Lung (tissue), 12 donors: ENCODE results near the gene ZBTB21. TPM values are rescaled to one million over a fixed set of nuclear protein-coding genes. Genes with fewer than 3 reads are reported as not detected.

Experiments used
- ATAC-seq: fragments of 200-7000 bp; cut with Tn5 transposase; one replicate; pipeline ENCODE4 v1.9.1; 2020; ENCODE audit warnings: moderate number of reproducible peaks; ENCODE audit not compliant: insufficient read depth, low FRiP score
- DNase-seq, 3 donors: peaks; one replicate each; pipeline ENCODE4 v3.0.0-alpha.2; 2013 to 2017
- H3K27ac ChIP-seq, 2 donors: one replicate each; pipeline ENCODE4 v1.5.1; 2013; ENCODE audit warnings: mild to moderate bottlenecking in 2 of 2, moderate library complexity in 2 of 2, control low read depth in 1 of 2, inconsistent platforms in 1 of 2, low read depth in 1 of 2, low read length in 1 of 2
- H3K27me3 ChIP-seq, 3 donors: one replicate each; pipeline ENCODE4 v1.5.1; 2013; ENCODE audit warnings: low read length in 2 of 3; ENCODE audit not compliant: control insufficient read depth in 3 of 3, insufficient read depth in 3 of 3
- H3K36me3 ChIP-seq, 4 donors: one replicate each; pipeline ENCODE4 v1.5.1; 2013; ENCODE audit warnings: low read length in 4 of 4, mild to moderate bottlenecking in 1 of 4, moderate library complexity in 1 of 4; ENCODE audit not compliant: control insufficient read depth in 4 of 4, insufficient read depth in 4 of 4
- H3K4me1 ChIP-seq, 5 donors: one replicate each; pipeline ENCODE4 v1.5.1; 2013; ENCODE audit warnings: low read length in 5 of 5, mild to moderate bottlenecking in 2 of 5, moderate library complexity in 1 of 5; ENCODE audit not compliant: control insufficient read depth in 5 of 5, insufficient read depth in 5 of 5
- H3K4me3 ChIP-seq: one replicate; pipeline ENCODE4 v1.5.1; 2013; ENCODE audit warnings: mild to moderate bottlenecking, control low read depth, moderate library complexity
- H3K9ac ChIP-seq, 2 donors: one replicate each; pipeline ENCODE4 v1.5.1; 2013; ENCODE audit warnings: low read length in 2 of 2, control low read depth in 1 of 2; ENCODE audit not compliant: insufficient read depth in 1 of 2
- H3K9me3 ChIP-seq, 4 donors: one replicate each; pipeline ENCODE4 v1.5.1; 2013; ENCODE audit warnings: low read length in 3 of 4, mild to moderate bottlenecking in 1 of 4, moderate library complexity in 1 of 4; ENCODE audit not compliant: control insufficient read depth in 4 of 4, insufficient read depth in 3 of 4
- CTCF ChIP-seq: IDR thresholded peaks from 2 replicates; pipeline ENCODE4 v1.5.1; 2012; ENCODE audit warnings: mild to moderate bottlenecking; ENCODE audit errors: control extremely low read depth, extremely low read depth
- WGBS, 2 donors: extraction: QIAGEN DNeasy Blood & Tissue Kit; methylation state at CpG; one replicate each; pipeline ENCODE4 v1.1.7; 2013; 5-methylcytosine and 5-hydroxymethylcytosine counted together
- polyA plus RNA-seq, 2 donors: library from polyadenylated mRNA; stranded (reverse); fragments of 200-250 nt; gene quantifications; one replicate each; pipeline ENCODE4 v1.2.1, GENCODE V29; 2013
- total RNA-seq, 2 donors: library from RNA; depleted of rRNA in 1 of 2; stranded (reverse); fragments of >200 nt in 1 of 2; gene quantifications; one replicate each; pipeline ENCODE4 v1.2.1, GENCODE V29; 2014 to 2021
- donor health status: control.
- donor health status: control.
- donor health status: Bipolar disorder and iron deficiency.
- donor health status: healthy.
- donor health status: DM: yes; HTN: yes; CAD: no.

ZBTB21 gene
- total and polyA plus RNA-seq, 4 donors = 3.2 to 15.4 (median 7.5) TPM

- ATAC-seq = no peak
- no peak for DNase-seq
- no peak overlapping the region for H3K27ac ChIP-seq
- no peak overlapping the region for H3K9ac ChIP-seq
- no peaks in the 10 kb centered on the region for H3K36me3 ChIP-seq
- H3K27me3 ChIP-seq = no peaks in the 10 kb centered on the region
- peaks cover 0 to 3% (median 2%) of the 10 kb centered on the region in 5 donors for H3K4me1 ChIP-seq
- WGBS, 2 donors = 68 to 80% methylated on average over 5 of the region's 5 CpGs
- no peak overlapping the region for H3K4me3 ChIP-seq
- no peaks in the 10 kb centered on the region for H3K9me3 ChIP-seq
- TF ChIP-seq CTCF = no peak
These were observed 45.1 kb downstream of the ZBTB21 start for GRCh38 chr21:41965045-41965444.

- DNase-seq (no peak), ATAC-seq (no peak)
- Histone ChIP-seq H3K9me3 (no peaks in the 10 kb centered on the region), H3K27ac (no peak overlapping the region), H3K36me3 (no peaks in the 10 kb centered on the region), H3K9ac (no peak overlapping the region), H3K4me3 (no peak overlapping the region), H3K27me3 (no peaks in the 10 kb centered on the region), H3K4me1 (peaks cover 0 to 2% (median 0%) of the 10 kb centered on the region in 5 donors)
- WGBS, 2 donors = 86 to 91% methylated on average over 8 of the region's 8 CpGs
- TF ChIP-seq CTCF = no peak
These were observed 46.0 kb downstream of the ZBTB21 start for GRCh38 chr21:41964171-41964570.

GRCh38 chr21:41962425-41962966 lies 47.7 kb downstream of the ZBTB21 start:
- WGBS, 2 donors = 86 to 92% methylated on average over 11 of the region's 11 CpGs
- H3K27ac ChIP-seq = no peak overlapping the region
- DNase-seq (no peak), ATAC-seq (no peak)
- H3K9me3 ChIP-seq = no peaks in the 10 kb centered on the region
- peaks cover 0 to 11% (median 0%) of the 10 kb centered on the region in 5 donors for H3K4me1 ChIP-seq
- H3K27me3 ChIP-seq = no peaks in the 10 kb centered on the region
- H3K9ac ChIP-seq = no peak overlapping the region
- no peak overlapping the region for H3K4me3 ChIP-seq
- TF ChIP-seq CTCF = no peak
- no peaks in the 10 kb centered on the region for H3K36me3 ChIP-seq

- H3K36me3 ChIP-seq = no peaks in the 10 kb centered on the region
- ATAC-seq (no peak), DNase-seq (no peak)
- 50 to 60% methylated on average over 8 of the region's 8 CpGs for WGBS, 2 donors
- no peak overlapping the region for H3K9ac ChIP-seq
- H3K9me3 ChIP-seq = no peaks in the 10 kb centered on the region
- H3K27ac ChIP-seq = no peak overlapping the region
- H3K4me3 ChIP-seq = no peak overlapping the region
- no peaks in the 10 kb centered on the region for H3K27me3 ChIP-seq
- TF ChIP-seq CTCF = no peak
- H3K4me1 ChIP-seq = peaks cover 0 to 18% (median 2%) of the 10 kb centered on the region in 5 donors
These were observed 48.4 kb downstream of the ZBTB21 start for GRCh38 chr21:41961753-41962152.
